ENCODE data around the gene LONP2.

The LONP2 gene

DNA sequence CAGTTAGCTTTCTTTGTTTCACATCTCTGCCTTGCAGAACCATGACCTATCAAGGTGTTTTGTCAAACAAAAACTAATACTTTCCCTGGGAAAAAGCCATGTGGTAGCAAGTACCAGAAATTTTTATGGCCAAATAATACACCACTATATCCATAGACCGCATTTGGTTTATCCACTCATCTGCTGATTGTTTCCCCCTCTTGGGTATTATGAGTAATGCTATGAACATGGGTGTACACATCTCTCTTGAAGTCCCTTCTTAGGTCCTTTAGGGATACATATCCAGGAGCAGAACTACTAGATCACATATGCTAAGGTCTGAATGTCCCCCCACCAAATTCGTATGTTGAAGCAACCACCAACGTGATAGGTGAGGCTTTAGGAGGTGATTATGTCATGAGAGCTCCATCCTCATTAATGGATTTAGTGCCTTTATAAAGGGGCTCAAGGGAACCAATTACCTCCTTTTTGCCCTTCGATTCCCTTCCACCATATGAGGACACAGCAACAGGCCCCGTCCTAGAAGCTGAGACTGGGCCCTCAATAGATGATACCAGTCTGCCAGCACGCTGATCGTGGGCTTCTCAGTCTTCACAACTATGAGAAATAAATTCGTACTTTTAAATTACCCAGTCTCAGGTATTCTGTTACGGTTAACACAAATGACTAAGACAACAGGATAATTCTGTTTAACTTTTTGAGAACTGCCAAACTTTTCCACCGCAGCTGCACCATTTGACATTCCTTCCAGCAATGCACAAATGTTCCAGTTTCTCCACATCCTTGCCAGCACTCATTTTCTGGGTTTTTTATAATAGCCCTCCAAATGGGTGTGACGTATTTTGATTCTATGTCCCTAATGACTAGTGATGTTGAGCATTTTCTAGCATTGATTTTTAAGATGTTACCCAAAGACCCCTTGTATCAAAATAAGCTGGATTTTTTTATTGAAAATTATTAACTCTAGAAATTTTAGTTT is 111.1 kb downstream of the LONP2 start:
- Histone ChIP-seq H3K4me2 (ENCODE audit: low read length) (no peak overlapping the region), H4K20me1 (ENCODE audit: insufficient read depth, low read length) (no peaks in the 10 kb centered on the region), H2AFZ (ENCODE audit: low read length) (no peak overlapping the region), H3K4me3 (ENCODE audit: low read depth, low read length, poor library complexity, severe bottlenecking) (no peak overlapping the region), H3K27me3 (ENCODE audit: insufficient read depth, low read length) (no peaks in the 10 kb centered on the region), H3K9me3 (ENCODE audit: low read length) (no peaks in the 10 kb centered on the region), H3K9me2 (ENCODE audit: low read depth, low read length) (no peaks in the 10 kb centered on the region), H3K79me2 (ENCODE audit: insufficient read depth, low read length) (peaks cover 7% of the 10 kb centered on the region), H3K4me1 (ENCODE audit: insufficient read depth, low read length, severe bottlenecking) (peaks cover 20% of the 10 kb centered on the region), H3F3A (ENCODE audit: insufficient read depth, low read length) (no peaks in the 10 kb centered on the region; the same call in 1 of the 2 replicates), H3K9ac (ENCODE audit: low read length) (no peak overlapping the region), H3K27ac (ENCODE audit: low read depth, low read length, poor library complexity, severe bottlenecking) (no peak overlapping the region), H3K36me3 (ENCODE audit: insufficient read depth, low read length) (peaks cover 37% of the 10 kb centered on the region)
- TF ChIP-seq EZH2 (IDR thresholded peaks at IDR 0.05; ENCODE audit: borderline replicate concordance, low read length) = no peak
- TF ChIP-seq, protein P1, sequence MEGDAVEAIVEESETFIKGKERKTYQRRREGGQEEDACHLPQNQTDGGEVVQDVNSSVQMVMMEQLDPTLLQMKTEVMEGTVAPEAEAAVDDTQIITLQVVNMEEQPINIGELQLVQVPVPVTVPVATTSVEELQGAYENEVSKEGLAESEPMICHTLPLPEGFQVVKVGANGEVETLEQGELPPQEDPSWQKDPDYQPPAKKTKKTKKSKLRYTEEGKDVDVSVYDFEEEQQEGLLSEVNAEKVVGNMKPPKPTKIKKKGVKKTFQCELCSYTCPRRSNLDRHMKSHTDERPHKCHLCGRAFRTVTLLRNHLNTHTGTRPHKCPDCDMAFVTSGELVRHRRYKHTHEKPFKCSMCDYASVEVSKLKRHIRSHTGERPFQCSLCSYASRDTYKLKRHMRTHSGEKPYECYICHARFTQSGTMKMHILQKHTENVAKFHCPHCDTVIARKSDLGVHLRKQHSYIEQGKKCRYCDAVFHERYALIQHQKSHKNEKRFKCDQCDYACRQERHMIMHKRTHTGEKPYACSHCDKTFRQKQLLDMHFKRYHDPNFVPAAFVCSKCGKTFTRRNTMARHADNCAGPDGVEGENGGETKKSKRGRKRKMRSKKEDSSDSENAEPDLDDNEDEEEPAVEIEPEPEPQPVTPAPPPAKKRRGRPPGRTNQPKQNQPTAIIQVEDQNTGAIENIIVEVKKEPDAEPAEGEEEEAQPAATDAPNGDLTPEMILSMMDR (IDR thresholded peaks at IDR 0.05; ENCODE audit: low read length) = no peak

DNA sequence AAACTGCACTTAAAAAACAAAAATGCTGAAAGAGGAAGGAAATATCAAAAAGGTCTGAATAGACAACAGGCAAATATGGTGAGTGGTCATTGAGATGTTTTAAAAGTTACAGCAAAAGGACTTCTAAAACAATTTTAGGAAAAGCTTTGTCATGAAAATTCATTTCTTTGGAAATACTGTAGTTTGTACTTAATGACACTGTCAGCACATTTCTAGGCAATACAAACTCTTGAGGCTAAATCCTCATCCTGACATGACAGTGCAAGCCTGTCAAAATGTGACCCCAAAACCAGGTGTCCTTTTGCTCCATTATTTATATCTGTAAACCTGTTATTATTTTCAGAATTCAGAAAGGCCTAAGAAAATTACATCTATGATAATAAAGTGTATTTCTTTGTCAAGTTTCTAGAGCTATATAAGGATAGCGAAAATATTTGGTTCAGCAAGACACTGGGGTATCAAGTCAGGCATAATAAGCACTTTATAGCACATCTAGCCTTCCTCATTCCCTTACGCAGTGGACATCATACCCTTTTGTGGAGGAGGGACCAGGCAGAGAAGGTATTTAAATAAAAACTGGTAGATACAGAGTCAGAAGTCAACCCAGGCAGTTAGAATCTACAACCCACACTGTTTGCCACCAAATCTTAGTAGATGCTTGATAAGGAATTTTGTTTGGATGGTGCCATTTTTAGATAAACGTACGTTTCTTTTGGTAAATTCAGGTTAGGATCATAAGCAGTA is 112.7 kb downstream of the LONP2 start:
- Histone ChIP-seq H3K79me2 (ENCODE audit: insufficient read depth, low read length) (peaks cover 22% of the 10 kb centered on the region), H3K36me3 (ENCODE audit: insufficient read depth, low read length) (peaks cover 28% of the 10 kb centered on the region)
- TF ChIP-seq, protein P1 (IDR thresholded peaks at IDR 0.05; ENCODE audit: low read length) = no peak
- no peak for TF ChIP-seq EZH2 (IDR thresholded peaks at IDR 0.05; ENCODE audit: borderline replicate concordance, low read length)

DNA sequence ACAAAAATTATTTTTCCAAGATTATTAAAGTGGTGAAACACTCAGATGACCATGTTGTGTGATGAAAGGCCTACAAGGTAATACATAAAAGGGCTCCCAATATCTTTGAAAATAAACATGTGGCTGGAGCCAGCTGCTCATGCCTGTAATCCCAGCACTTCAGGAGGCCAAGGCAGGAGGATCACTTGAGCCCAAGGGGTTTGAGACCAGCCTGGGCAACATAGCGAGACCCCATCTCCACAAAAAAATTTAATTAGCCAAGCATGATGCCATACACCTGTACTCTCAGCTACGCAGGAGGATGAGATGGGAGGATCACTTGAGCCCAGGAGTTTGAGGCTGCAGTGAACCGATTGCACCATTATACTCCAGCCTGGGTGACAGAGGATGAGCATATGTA is 114.3 kb downstream of the LONP2 start:
- Histone ChIP-seq H3K36me3 (ENCODE audit: insufficient read depth, low read length) (peaks cover 20% of the 10 kb centered on the region), H3K9ac (ENCODE audit: low read length) (no peak overlapping the region), H2AFZ (ENCODE audit: low read length) (no peak overlapping the region), H3K4me3 (ENCODE audit: low read depth, low read length, poor library complexity, severe bottlenecking) (no peak overlapping the region), H3K4me2 (ENCODE audit: low read length) (no peak overlapping the region), H4K20me1 (ENCODE audit: insufficient read depth, low read length) (no peaks in the 10 kb centered on the region), H3K9me3 (ENCODE audit: low read length) (no peaks in the 10 kb centered on the region), H3F3A (ENCODE audit: insufficient read depth, low read length) (no peaks in the 10 kb centered on the region), H3K79me2 (ENCODE audit: insufficient read depth, low read length) (peaks cover 37% of the 10 kb centered on the region), H3K4me1 (ENCODE audit: insufficient read depth, low read length, severe bottlenecking) (peaks cover 34% of the 10 kb centered on the region), H3K9me2 (ENCODE audit: low read depth, low read length) (no peaks in the 10 kb centered on the region), H3K27ac (ENCODE audit: low read depth, low read length, poor library complexity, severe bottlenecking) (no peak overlapping the region), H3K27me3 (ENCODE audit: insufficient read depth, low read length) (no peaks in the 10 kb centered on the region)
- TF ChIP-seq, protein P1 (IDR thresholded peaks at IDR 0.05; ENCODE audit: low read length) = no peak
- TF ChIP-seq EZH2 (IDR thresholded peaks at IDR 0.05; ENCODE audit: borderline replicate concordance, low read length) = no peak

More for the DNA sequence above, 112.7 kb downstream of the LONP2 start:
- H3K4me1 ChIP-seq (ENCODE audit: insufficient read depth, low read length, severe bottlenecking) = peaks cover 32% of the 10 kb centered on the region
- H2AFZ ChIP-seq (ENCODE audit: low read length) = no peak overlapping the region
- H3K9ac ChIP-seq (ENCODE audit: low read length) = no peak overlapping the region
- no peak overlapping the region for H3K27ac ChIP-seq (ENCODE audit: low read depth, low read length, poor library complexity, severe bottlenecking)
- no peaks in the 10 kb centered on the region for H3K9me3 ChIP-seq (ENCODE audit: low read length)
- H3K4me3 ChIP-seq (ENCODE audit: low read depth, low read length, poor library complexity, severe bottlenecking) = no peak overlapping the region
- H3K9me2 ChIP-seq (ENCODE audit: low read depth, low read length) = no peaks in the 10 kb centered on the region
- no peaks in the 10 kb centered on the region for H3F3A ChIP-seq (ENCODE audit: insufficient read depth, low read length)
- H4K20me1 ChIP-seq (ENCODE audit: insufficient read depth, low read length) = no peaks in the 10 kb centered on the region
- H3K4me2 ChIP-seq (ENCODE audit: low read length) = no peak overlapping the region
- H3K27me3 ChIP-seq (ENCODE audit: insufficient read depth, low read length) = no peaks in the 10 kb centered on the region
